TTC549 (cell line): ENCODE data around the gene GNG7.
"Not testable (repeated sequence)": the region's sequence is repeated elsewhere in the genome, so short reads cannot be mapped to it uniquely, and the experiment has no call there.

ENCODE experiments used
- FAIRE-seq: peaks from 2 replicates; lab custom pipeline; 2012; peaks lifted over from hg19 to GRCh38; lab: Jason Lieb, UNC

The GNG7 gene

DNA sequence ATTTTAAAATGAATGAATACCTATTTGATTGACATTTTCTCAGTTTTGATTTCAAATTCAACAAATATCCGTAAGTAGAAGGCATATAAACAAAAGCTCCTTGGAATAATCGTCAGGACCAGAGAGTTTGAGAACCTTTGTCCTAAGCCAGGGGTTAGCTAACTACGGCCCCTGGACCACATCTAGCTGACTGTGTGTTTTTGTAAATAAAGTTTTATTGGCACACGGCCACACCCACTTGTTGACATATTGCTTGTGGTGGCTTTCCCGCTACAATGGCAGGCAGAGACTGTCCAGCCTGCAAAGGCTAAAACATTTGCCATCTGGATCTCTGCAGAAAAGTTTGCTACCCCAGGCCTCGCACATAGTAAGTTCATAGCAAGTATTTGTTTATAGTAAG, 83.4 kb downstream of the GNG7 start:
- no peak for FAIRE-seq

DNA sequence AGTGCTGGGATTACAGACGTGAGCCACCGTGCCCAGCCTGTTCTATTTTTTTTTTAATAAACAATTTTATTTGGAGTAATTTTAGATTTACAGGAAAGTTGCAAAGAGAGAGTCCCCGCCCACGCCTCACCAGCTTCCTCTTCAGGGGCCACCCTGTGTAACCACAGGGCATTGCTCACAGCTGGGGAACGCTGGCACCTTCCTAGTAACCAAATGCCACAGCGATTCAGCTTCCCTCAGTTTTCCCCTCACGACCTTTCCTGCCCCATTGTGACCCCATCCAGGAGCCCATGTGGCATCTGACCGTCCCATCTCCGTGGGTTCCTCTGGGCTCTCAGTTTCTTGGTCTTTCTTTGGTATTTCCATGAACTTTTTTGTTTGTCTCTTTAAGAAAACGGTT, 83.9 kb downstream of the GNG7 start:
- no peak for FAIRE-seq

DNA sequence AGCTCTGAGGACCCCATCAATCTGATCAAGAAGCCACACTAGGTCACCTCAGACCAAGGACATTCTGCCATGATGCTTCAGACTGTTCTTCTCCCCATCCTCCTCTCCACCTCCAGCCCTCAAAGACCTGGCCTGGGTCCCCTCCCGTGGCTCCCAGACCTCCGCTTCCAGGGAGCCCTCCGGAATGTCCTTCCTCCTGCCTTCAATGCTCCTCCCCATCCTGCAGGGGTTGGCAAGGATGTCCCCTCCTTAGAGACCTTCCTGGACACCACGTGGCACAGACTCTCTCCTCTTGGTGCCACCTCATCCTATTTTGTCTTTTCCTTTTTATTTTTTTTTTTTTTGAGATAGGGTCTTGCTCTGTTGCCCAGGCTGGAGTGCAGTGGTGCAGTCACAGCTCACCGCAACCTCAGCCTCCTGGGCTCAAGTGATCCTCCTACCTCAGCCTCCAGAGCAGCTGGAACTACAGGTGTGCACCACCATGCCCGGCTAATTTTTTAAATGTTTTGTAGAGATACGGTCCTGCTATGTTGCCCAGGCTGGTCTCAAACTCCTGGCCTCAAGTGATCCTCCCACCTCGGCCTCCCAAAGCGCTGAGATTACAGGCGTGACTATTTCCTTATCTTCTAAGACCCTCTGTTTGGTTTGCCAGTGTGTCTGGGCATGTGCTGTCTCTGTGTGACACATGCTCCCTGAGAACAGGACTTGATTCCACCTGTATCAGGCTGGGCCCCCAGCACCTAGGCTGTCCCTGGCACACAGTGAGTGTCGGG, 84.9 kb downstream of the GNG7 start:
- FAIRE-seq = no peak

DNA sequence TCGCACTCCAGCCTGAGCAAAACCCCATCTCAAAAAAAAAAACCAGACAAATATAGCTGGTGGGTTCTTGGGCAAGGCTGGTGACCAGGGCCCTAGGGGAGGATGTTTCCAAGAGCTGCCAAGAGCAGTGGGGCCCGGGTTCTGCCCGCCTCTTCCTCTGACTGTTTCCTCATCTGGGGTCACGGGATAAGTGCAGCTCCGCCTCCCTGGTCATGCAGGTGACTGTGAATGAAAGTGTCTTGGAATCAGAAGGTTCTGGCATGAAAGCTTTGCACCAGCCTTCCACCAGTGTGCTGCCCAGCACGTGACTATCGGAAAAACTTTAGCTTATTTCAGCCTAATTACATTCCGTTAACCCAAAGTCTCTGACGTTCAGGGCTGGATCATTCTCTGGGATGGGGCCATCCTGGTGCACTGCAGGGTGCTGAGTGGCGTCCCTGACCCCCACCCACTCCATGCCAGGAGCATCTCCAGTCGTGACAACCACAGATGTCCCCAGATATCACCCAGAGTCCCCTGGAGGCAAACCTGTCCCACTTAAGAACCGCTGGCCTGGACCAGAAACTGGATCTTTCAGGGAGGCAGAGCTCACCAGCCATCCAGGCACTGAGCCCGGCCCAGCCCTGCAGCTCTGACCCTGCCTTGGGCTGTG, 85.6 kb downstream of the GNG7 start:
- no peak for FAIRE-seq

DNA sequence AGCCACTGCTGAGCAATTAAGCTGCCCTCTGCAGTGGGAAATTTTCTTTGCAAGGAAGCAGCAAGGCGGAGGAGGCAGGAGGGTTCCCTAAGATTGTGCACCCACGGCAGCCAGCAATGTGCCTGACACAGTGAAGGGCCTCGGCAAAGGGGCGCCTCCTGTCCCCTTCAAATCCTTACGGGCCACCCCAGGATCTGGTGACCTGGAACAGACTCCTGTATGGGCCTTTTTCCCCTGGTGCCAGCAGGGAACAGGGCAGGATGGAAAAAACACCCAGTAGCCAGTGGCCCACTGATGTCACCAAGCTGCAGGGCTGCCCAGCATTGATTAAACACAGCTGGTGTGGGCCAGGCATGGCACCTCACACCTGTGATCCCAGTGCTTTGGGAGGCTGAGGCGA, 86.7 kb downstream of the GNG7 start:
- no peak for FAIRE-seq

DNA sequence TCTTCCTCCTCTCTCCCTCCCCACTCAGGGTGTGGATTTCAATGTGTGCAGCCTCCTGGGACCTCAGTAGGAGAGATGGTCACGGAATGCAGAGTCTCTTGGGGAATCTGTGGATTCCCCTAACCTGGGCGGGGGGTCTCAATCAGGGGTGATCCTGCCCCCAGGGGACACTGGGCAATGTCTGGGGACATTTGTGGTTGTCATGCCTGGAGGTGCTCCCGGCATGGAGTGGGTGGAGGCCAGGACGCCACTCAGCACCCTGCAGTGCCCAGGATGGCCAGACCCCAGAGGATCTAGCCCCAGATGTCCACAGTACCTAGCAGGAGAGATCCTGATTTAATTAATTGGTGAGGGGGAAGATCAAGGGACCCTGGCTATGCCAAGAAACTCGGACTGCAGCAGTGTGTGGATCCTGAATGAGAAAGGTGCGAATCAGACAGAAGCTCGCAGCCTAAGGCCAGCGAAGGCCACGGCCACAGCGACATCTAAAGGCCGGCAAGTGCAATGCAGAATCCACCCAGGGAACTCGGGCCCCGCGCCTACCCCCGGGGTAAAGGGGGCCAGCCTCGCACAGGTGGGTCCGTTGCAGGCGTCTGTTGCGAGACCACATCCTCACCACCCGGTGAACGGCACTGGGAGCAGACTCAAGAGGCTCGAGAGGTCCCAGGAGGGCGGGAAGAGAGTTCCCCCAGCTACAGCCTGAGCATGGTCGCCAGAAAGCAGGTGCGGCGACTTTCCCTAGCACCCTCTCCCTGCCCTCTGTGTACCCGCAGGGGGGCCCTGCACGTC, 88.8 kb downstream of the GNG7 start:
- no peak for FAIRE-seq

DNA sequence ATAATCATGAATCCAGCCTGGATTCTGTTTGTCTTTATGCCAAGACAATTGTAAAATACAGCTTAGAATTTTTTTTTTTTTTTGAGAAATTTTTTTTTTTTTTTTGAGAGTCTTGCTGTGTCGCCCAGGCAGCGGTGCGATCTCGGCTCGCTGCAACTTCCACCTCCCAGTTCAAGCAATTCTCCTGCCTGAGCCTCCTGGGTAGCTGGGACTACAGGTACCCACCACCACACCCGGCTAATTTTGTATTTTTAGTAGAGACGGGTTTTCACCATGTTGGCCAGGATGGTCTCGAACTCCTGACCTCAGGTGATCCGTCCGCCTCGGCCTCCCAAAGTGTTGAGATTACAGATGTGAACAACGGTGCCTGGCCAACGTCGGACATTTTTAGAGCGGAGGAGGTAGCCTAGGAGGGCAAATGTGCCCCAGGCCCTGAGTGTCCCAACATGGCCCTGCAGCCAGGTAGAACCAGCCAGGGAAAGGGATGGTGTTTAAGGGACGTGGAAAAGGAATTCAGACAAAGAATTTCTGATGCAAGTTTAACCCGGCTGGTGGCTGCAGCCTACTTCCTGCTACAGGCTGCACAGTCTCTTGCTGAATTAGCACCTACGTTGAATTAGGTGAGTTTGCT, 89.8 kb downstream of the GNG7 start:
- FAIRE-seq = no peak

DNA sequence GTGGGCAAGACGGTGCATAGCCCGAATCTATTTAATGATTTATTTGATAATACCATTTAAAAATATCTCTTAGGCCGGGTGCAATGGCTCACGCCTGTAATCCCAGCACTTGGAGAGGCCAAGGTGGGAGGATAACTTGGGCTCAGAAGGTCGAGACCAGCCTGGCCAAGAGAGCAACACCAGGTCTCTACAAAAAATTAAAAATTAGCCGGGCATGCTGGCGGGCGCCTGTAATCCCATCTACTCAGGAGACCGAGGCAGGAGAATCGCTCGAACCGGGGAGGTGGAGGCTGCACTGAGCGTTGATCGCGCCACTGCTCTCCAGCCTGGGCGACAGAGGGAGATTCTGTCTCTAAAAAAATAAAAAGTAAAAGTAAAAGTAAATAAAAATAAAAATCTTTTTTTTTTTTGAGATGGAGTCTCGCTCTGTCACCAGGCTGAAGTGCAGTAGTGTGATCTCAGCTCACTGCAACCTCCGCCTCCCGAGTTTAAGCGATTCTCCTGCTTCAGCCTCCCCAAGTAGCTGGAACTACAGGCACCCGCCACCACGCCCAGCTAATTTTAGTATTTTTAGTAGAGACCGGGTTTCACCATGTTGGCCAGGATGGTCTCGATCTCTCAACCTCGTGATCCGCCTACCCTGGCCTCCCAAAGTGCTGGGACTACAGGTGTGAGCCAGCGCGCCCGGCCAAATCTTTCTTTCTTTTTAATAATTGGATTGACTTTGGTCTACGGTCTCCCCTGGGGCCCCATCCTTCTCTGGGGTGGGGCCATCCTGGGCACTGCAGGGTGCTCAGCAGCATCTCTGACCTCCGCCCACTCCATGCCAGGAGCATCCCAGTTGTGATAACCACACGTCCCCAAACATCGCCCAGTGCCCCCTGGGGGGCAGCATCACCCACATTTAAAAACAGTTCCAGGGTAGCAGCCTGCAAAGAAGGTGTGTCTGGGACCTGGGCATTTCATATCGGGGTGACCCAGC, 90.7 kb downstream of the GNG7 start:
- FAIRE-seq = no peak

DNA sequence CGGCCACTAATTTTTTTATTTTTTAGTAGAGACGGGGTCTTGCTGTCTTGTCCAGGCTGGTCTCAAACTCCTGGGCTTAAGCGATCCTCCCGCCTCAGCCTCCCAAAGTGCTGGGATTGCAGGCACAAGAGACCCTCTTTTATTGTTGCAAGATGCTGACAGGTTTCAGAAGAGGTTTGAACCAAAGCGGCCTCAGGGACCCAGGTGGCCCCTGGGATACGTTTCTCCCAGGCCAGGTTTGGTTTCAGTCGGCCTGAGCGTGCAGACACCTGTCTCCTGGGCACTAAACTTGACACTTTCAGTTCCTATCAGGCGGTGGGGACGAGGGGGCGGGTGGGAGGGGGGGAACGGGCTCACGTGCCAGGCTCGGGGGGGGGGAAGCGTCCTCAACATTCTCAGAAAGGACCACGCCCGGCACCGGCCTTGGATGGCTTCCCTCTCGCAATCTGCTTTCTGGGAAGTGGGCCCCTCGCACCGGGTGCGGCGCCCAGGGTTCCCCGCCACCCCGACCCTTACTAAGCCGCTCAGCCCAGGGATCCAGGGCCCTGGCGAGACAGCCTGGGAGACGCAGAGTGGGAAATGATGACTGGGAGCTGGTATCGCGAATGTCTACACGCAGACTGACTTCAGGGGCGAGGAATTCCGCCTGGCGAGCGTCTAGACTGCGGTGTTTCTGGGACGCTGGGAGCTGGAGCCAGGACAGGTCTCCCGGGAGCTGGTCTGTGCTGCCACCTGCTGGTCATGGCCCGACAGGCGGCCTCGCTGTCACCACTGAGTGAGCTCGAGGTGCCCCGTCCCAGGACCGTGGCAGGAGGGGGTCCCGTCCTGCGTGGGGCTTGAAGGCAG, 91.6 kb downstream of the GNG7 start:
- no peak for FAIRE-seq

DNA sequence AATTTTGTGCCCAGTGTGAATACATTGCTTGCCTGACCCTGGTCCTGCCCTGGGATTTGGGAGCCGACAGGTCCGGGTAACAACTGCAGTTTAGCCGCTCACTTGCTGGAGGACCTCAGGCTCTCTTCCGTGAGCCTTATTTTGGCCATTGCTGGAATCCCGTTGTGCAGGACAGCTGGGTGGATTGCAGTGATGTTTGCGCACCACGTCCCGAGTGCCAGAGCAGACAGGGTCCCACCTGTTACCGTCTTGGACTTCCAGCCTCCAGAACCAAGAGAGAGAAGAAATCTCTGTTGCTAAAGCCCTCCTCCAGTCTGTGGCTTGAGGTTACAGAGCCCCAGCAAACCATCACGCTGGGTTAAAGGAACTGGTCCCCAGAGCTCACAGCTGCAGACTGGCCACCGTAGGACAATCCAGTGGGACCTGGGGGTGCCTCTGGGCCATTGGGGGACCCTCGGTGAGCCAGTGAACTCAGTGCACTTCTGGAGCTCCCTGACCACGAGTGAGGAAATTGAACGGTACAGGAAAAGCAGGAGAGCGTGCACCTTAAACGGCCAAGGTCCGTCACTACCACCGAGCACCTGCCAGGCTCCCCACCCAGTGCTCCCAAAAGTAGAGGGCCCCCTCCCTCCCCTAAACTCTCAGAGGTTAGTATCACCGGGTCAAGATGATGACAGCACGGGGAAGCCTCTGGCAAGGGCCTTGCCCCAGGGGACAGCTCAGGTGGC, 92.9 kb downstream of the GNG7 start:
- FAIRE-seq = no peak

DNA sequence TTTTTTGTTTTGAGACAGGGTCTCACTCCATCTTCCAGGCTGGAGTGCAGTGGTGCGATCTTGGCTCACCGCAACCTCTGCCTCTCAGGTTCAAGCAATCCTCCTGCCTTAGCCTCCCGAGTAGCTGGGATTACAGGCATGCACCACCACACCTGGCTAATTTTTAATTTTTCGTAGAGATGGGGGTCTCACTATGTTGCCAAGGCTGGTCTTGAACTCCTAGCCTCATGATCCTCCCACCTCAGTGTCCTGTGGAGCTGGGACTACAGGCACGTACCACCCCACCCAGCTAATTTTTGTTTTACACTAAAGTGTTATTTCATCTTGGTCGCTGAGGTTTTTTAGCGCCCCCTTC, 93.5 kb downstream of the GNG7 start:
- not testable (repeated sequence) for FAIRE-seq

DNA sequence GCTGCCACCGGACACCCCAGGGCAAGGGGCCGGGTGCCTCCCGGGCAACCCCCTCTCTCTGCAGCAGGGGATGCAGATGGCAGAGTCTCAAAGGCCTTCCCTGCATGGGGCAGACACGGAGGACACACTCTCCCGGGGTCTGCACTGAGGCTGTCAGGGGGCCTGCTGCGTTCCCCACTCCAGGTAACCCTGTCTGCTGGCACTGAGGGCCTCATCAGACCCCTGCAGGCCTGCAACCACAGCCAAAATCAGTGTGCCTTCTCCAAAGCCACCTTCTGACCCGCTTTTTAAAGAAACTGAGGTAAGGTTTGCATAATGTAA, 93.9 kb downstream of the GNG7 start:
- FAIRE-seq = no peak

DNA sequence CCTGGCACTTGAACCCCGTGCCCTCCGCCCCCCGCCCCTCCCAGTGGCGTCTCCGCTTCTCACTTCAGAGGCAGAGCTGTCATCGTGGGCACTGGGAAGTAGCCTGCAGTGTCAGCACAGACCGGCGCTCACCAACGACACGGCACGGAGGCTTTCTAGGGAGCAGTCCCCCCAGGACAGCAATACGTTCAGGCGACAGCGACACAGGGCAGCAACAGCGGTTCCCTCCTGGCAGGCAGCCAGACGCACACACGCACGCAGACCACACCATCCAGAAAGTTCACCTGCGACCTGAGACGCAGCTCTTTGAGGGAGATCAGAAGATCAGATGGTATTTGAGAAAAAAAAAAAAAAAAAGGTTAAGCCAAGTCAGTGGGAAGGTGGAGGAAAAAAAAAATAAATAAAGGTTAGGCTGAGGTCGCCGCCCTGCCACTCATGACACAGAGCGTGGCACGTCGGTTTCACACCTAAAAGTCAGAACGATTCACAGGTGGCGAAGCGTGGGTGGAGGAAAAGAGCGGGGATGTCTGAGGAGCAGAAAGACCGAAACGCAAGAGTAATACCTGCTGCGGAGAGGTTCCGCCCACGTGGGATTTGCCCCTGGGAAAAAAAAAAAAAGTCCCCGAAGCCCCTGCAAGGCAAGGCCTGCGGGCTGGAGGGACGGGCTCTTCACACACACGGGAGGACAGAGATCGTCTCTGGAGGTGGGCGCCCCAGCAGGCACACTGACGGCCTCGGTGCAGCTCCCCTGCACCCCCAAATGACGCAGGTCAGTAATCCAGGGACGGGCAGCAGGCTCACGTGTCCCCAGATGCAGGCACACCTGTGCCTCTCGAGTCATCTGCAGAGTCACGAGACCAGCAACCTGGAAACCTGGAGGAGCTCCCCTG, 94.5 kb downstream of the GNG7 start:
- FAIRE-seq = no peak

DNA sequence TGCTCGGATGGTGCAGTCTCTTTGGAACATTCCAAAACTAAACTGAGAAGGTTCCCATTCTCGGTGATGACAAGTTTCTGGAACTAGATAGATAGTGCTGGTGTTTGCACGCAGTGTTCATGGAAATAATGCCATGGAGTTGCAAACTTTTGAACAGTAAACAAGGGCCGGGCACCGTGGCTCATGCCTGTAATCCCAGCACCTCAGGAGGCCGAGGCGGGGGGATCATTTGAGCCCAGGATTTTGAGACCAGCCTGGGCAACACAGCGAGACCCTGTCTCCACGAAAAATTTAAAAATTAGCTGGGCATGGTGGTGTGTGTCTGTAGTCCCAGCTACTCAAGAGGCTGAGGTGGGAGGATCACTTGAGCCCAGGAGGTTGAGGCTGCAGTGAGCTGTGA, 95.7 kb downstream of the GNG7 start:
- FAIRE-seq = not testable (repeated sequence)

DNA sequence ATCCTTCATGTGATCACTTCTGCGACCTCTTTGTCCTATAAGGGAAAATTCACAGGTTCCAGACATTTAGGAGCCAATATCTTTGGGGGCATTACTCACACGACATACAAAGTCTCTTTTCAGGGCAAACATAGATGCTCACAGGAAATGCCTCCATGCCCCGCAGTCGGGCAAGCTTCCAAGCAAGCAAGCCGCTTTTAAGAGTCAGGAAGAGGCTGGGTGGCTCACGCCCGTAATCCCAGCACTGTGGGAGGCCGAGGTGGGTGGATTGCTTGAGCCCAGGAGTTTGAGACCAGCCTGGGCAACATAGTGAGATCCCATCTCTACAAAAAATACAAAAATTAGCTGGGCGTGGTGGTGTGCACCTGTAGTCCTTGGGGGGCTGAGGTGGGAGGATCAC, 96.6 kb downstream of the GNG7 start:
- FAIRE-seq = not testable (repeated sequence)

DNA sequence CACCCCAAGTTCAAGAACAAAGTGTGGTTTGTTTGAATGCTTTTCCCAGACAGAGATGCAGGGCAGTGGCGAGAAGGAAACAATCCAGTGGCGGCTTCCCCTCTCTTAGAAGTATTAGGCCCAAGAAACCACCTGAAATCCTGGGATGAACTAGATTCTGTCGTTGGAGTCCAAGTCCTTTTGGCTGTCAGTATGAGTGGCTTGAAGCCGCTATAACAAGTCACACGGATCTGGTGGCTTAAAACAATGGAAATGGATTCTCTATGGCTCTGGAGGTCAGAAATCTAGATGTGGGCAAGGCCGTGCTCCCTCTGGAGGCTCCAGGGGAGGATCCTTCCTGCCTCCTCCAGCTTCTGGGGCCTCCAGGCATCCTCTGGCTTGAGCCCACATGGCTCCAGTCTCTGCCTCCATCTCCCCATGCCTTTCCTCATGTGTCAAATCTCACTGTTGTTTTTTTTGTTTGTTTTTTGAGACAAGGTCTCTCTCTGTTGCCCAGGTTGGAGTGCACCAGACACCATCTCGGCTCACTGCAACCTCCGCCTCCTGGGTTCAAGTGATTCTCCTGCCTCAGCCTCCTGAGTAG, 97.7 kb downstream of the GNG7 start:
- no peak for FAIRE-seq

DNA sequence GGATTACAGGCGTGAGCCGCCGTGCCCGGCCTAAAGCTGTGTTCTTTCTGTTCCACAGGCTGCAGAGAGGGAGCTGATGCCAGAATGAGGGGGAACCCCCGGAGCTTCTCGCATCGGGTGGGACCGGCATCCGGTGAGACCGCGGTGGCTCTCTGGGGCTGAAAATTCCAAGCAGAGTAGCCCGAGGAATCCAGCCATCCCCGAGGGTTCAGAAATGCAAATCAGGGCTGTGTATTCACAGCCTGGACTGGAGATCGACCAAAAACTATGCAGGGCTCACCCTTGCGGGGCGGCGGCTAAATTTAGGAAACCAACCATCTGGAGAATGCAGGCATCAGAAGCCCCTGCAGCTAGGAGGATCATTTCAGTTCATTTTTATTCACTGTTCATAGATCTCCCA, 99.2 kb downstream of the GNG7 start:
- no peak for FAIRE-seq

DNA sequence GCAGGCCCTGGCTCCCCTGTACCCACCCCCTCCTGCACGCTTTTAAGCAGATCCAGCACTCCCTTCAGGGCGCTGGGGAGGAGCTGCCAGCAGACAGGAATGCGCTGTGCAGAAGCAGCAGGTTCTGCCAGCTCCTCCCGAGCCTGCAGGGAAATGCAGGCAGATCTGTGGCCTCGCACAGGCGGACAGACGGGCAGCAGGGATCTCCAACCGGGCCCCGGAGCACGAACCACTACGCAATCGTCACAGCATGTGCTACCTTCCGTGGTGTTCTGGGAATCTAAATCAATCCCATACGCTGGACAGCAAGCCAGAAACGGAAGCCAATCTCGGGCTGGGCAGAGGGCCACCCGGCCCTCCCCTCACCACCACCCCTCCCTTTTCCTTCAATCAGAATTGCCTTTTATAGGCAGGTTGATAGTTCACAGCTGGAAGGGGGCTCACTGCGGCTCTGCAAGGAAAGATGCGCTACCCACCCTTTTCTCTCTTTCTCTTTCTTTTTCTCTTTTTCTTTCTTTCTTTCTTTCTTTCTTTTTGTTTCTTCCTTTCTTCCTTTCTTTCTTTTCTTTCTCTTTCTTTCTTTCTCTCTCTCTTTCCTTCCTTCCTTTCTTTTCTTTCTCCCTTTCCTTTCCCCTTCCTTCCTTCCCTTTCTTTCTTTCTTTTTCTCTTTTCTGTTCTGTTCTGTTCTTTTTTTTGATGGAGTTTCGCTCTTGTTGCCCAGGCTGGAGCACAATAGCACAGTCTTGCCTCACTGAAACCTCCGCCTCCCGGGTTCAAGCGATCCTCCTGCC, 99.9 kb downstream of the GNG7 start:
- FAIRE-seq = no peak
